ENCODE measurements around the gene PRDX5. TPM values are rescaled to one million over a fixed set of nuclear protein-coding genes. Genes with fewer than 3 reads are reported as not detected.

PRDX5 gene
- total RNA-seq, 1 donor = 230 TPM

DNA sequence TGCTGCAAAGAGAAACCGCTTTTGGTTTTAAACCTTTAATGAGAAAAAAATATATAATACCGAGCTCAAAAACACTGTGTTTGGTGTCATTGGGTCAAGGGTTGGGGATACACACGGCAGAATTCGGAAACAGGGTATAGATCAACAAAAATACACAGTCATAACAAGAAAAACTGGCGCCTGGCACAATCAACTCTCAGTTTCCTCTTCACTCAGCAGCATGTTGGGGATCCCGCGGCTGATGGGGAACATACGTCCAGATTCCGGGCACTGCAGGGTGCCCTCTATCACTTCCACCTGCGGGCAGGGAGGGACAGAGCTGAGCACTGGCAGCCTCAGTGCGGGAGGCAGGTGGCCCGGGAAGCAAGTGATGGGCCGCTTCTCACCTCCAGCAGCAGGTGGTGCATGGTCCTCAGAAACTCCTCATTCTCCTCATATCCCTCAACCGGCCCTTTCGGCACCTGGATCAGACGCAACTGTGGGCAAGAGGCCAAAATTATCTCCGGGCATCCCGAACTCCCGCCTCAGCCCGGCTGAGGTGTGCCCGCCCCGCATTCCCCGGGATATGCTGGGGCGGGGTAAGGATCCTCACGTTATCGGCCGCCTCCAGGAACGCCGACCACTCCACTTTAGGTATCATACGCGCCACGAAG, 1.1 kb upstream of the PRDX5 start:
- H3K4me3 ChIP-seq (ENCODE audit: low read depth, low read length) = peak overlapping the region; percentile 91
- TF ChIP-seq, protein P1, sequence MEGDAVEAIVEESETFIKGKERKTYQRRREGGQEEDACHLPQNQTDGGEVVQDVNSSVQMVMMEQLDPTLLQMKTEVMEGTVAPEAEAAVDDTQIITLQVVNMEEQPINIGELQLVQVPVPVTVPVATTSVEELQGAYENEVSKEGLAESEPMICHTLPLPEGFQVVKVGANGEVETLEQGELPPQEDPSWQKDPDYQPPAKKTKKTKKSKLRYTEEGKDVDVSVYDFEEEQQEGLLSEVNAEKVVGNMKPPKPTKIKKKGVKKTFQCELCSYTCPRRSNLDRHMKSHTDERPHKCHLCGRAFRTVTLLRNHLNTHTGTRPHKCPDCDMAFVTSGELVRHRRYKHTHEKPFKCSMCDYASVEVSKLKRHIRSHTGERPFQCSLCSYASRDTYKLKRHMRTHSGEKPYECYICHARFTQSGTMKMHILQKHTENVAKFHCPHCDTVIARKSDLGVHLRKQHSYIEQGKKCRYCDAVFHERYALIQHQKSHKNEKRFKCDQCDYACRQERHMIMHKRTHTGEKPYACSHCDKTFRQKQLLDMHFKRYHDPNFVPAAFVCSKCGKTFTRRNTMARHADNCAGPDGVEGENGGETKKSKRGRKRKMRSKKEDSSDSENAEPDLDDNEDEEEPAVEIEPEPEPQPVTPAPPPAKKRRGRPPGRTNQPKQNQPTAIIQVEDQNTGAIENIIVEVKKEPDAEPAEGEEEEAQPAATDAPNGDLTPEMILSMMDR (IDR thresholded peaks at IDR 0.05; ENCODE audit: insufficient read depth, low read depth, low read length) = no peak
- DNase-seq (ENCODE audit: low read depth) = no peak

DNA sequence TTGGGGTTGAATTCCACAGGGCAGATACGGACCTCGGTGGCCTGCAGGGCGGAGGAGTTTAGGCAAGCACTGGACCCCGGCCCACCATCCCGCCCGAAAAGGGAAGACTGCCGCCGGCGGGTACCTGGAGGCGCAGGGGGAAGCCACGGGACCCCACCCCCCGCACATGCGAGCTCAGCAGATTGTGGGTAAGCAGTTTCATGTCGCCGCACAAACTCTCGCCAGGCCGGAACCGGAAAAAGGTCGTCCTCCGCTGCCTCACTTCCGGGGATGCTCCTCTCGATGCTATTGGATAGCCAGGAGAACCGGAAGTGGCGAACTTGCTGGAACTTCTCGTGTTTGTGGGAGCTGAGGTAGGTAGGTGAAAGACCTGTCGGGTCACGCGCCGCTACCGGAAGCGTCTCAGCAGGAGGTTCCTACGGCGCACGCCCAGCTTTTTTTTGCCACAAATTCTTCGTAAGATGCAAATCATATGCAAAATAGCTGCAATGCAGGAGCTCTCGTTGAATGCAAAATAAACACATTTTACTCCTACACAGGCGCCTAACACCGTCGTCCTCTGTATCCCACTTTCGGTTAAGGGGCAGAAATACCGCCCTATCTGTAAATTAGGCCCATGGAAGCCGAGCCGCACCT, 478 bp upstream of the PRDX5 start, which contains the start of gene TRMT112:
TSS of gene TRMT112 (minus strand) at position 235 of the 636 bp plus-strand sequence. CDS start at position 202, 33 bp downstream.
- TF ChIP-seq, protein P1 (IDR thresholded peaks at IDR 0.05; ENCODE audit: insufficient read depth, low read depth, low read length) = no peak
- peak; percentile 97 for DNase-seq (ENCODE audit: low read depth)
- H3K4me3 ChIP-seq (ENCODE audit: low read depth, low read length) = peak within 1 kb of the TSS; percentile 91

DNA sequence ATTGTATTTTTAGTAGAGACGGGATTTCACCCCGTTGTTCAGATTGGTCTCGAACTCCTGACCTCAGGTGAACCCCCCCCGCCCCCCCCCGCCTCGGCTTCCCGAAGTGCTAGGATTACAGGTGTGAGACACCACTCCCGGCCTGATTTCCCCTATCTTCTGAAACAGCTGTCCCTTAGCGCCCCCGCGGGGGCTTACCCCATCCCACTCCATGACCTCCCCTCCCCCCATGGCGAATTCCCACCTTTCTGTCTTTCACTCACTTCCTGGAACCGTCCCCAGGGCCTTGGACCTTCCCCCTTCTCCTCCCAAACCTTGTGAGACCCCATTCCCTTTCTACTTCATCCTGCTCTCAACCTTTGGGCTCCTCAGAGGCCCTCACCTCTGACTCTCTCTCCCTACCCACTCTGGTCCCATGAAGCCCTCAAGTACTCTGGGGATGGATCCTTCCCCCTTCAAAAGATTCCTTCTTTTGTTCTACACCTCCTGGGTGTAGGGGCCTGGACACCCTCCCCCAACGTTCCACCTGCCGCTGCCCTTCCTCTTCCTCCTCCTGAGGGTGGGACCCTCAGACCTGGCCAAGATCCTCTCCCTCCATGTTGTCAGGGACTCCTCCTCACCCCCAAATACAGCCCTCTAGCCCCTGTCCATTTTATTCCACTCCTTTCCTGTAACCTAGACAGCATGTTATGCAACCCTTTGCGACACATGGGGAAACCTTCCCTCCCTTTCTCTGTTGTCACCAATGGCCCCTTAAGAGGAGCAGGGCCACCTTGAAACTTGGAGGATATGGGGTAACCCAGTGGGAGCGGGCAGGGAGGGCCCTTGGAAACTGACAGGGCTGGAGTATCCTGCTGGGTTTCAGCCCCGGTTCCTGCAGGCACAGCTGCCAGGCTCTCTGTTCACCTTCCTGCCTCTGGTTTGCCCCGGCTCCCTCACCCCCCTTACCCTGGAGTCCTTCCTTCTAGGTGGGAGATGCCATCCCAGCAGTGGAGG, 1.1 kb downstream of the PRDX5 start:
- TF ChIP-seq, protein P1 (IDR thresholded peaks at IDR 0.05; ENCODE audit: insufficient read depth, low read depth, low read length) = no peak
- no peak for DNase-seq (ENCODE audit: low read depth)
- peak overlapping the region; percentile 91 for H3K4me3 ChIP-seq (ENCODE audit: low read depth, low read length)

DNA sequence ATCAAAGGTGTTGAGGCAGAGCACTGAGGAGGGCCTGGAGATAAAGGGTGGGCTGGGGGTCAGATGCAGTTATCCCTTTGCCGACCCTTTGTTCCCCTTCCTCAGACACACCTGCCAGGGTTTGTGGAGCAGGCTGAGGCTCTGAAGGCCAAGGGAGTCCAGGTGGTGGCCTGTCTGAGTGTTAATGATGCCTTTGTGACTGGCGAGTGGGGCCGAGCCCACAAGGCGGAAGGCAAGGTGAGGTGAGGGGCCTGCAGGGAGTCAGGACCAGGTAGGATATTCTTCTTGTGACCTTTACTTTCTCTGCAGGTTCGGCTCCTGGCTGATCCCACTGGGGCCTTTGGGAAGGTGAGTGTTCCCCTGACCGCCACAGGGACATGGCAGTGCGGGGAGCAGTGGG, 2.6 kb downstream of the PRDX5 start:
- TF ChIP-seq, protein P1 (IDR thresholded peaks at IDR 0.05; ENCODE audit: insufficient read depth, low read depth, low read length) = no peak
- DNase-seq (ENCODE audit: low read depth) = no peak
- no peak overlapping the region for H3K4me3 ChIP-seq (ENCODE audit: low read depth, low read length)

DNA sequence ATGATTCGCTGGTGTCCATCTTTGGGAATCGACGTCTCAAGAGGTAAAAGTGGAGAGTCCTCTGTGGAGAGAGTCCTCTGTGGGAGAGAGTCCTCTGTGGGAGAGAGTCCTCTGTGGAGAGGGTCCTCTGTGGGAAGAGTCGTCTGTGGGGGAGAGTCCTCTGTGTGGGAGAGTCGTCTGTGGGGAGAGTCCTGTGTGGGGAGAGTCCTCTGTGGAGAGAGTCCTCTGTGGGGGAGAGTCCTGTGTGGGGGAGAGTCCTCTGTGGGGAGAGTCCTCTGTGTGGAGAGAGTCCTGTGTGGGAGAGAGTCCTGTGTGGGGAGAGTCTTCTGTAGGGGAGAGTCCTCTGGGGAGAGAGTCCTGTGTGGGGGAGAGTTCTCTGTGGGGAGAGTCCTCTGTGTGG, 3.1 kb downstream of the PRDX5 start:
- DNase-seq (ENCODE audit: low read depth) = no peak
- no peak overlapping the region for H3K4me3 ChIP-seq (ENCODE audit: low read depth, low read length)
- TF ChIP-seq, protein P1 (IDR thresholded peaks at IDR 0.05; ENCODE audit: insufficient read depth, low read depth, low read length) = no peak

DNA sequence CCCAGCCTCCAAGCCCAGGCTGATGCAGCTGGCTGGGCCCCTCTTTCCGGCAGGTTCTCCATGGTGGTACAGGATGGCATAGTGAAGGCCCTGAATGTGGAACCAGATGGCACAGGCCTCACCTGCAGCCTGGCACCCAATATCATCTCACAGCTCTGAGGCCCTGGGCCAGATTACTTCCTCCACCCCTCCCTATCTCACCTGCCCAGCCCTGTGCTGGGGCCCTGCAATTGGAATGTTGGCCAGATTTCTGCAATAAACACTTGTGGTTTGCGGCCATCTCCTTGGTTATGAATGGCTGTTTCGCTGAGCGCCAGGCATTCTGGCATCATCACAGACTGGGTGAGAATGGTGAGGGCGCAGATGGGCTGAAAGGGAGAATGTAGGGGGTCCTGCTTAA, 3.6 kb downstream of the PRDX5 start:
- TF ChIP-seq, protein P1 (IDR thresholded peaks at IDR 0.05; ENCODE audit: insufficient read depth, low read depth, low read length) = no peak
- DNase-seq (ENCODE audit: low read depth) = no peak
- H3K4me3 ChIP-seq (ENCODE audit: low read depth, low read length) = no peak overlapping the region
